Occipital lobe (tissue), 2 donors: ENCODE results near the gene WASHC4. TPM values are rescaled to one million over a fixed set of nuclear protein-coding genes. Genes with fewer than 3 reads are reported as not detected.

ENCODE experiments used
- DNase-seq: peaks from one replicate; lab custom pipeline; 2025; lab: John Stamatoyannopoulos, UW
- total RNA-seq: library from RNA; depleted of rRNA; stranded (reverse); fragments of >200 nt; gene quantifications from one replicate; pipeline ENCODE4 v1.2.3, GENCODE V29; 2014

The WASHC4 gene, protein sequence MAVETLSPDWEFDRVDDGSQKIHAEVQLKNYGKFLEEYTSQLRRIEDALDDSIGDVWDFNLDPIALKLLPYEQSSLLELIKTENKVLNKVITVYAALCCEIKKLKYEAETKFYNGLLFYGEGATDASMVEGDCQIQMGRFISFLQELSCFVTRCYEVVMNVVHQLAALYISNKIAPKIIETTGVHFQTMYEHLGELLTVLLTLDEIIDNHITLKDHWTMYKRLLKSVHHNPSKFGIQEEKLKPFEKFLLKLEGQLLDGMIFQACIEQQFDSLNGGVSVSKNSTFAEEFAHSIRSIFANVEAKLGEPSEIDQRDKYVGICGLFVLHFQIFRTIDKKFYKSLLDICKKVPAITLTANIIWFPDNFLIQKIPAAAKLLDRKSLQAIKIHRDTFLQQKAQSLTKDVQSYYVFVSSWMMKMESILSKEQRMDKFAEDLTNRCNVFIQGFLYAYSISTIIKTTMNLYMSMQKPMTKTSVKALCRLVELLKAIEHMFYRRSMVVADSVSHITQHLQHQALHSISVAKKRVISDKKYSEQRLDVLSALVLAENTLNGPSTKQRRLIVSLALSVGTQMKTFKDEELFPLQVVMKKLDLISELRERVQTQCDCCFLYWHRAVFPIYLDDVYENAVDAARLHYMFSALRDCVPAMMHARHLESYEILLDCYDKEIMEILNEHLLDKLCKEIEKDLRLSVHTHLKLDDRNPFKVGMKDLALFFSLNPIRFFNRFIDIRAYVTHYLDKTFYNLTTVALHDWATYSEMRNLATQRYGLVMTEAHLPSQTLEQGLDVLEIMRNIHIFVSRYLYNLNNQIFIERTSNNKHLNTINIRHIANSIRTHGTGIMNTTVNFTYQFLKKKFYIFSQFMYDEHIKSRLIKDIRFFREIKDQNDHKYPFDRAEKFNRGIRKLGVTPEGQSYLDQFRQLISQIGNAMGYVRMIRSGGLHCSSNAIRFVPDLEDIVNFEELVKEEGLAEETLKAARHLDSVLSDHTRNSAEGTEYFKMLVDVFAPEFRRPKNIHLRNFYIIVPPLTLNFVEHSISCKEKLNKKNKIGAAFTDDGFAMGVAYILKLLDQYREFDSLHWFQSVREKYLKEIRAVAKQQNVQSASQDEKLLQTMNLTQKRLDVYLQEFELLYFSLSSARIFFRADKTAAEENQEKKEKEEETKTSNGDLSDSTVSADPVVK
- total RNA-seq = 103 TPM

DNA sequence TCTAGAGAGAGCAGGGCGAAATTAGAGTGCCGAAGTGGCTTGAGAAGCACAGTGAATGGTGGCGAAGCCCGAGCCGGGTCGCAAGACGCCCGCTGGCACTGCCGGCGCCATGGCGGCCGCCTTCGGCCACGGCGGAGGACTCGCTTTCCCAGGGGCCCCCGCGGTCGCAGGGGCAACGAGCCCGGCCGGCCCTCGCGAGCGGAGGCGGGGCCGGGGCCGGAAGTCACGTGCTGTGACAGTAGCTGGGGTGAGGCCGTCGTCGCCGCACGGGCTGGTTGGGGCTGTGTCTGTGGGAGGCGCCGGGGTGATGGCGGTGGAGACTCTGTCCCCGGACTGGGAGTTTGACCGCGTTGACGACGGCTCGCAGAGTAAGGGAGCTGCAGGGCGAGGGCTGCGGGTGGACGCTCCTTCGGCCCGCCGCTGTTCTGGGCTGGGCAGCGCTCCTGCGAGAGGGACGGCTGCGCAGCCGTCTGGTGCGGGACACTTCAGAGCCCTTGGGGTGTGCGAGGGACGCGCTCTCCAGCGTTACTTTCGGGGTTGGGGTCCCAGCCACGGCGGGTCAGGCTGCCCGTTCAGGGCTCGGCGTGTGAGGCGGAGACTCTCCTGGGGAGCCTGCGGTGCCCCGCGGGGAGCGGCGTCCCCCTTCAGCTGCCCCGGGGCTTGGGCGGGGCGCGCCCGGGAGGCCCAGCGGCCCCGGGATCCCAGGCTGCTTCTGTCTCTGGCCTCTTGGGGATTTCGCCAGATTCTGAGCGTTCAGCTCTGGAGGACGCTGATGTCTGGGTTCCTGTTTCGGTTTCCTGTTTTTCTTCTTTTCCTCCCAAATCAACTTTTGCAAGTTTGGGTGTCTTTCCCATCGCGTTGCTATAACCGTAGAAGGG lies at the start of gene WASHC4:
WASHC4 (plus strand) TSS at position 238 of the 878 bp plus-strand sequence; CDS start at position 308, 70 bp downstream.
- peak; percentile 89 for DNase-seq

GRCh38 chr12:105060715-105061378 lies 46.7 kb upstream of the WASHC4 start:
- DNase-seq = no peak

GRCh38 chr12:105064564-105065178 lies 42.9 kb upstream of the WASHC4 start:
- no peak for DNase-seq

GRCh38 chr12:105067511-105068031 lies 40.0 kb upstream of the WASHC4 start:
- peak; percentile 10 for DNase-seq

- DNase-seq = no peak
Measured at GRCh38 chr12:105069936-105070702, 37.4 kb upstream of the WASHC4 start.

DNA sequence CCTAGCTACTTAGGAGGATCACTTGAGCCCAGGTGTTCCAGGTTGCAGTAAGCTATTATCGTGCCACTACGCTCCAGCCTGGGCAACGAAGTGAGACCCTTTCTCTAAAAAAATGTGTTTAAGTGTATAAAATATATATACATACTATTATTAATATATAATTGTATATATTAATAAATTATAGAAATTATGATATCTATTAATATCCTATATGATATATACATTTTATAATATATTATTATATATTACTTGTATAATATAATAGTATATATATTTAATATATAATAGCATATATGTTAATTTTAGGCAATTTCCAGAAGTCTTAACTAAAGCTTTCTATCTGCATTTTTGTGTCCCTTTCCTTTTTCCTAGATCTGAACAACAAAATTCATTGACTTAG lies 35.5 kb upstream of the WASHC4 start:
- no peak for DNase-seq

DNA sequence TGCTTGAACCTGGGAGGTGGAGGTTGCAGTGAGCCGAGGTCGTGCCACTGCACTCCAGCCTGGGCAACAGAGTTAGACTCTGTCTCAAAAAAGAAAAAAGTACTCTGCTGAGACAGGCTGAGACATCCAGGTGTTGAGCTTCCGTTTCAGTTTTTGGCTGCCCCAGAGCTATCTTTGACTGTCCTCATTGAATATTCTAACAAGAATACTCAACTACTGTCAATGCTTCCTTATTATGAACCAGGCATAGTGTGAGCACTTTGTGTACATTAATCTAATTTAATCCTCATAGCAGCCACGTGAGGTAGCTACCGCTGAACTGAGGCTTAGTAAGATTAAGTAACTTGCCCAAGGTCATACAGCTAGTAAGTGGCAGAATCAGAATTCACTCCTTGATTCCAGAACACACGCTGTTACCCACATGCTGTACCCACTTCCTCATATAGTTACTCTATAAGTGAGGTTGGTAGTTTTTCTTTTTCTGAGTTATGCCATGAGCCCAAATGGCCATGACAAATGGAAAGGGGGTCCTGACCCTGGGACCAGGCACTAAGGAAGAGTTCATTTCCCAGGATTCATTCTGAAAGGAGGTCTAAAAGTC lies 34.5 kb upstream of the WASHC4 start:
- no peak for DNase-seq

- DNase-seq = no peak
Measured at GRCh38 chr12:105076098-105076497, 31.4 kb upstream of the WASHC4 start.

DNA sequence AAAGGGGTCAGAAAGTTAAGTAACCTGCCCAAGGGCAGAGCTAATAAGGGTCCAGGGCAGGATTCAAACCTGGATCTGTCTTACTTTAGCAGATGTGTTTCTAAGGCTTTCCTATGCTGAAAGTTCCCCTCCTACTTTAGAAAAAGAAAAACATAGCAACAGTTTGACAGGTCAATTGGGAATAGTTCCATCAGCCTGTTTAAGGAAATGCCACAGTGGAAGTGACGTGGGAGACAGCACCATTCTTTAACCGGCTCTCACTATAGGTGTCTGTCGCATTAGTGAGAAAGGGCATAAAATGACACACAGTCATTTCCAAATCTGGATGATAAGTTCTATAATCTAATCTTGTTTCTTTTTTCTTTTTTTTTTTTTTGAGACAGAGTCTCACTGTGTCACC lies 30.6 kb upstream of the WASHC4 start:
- no peak for DNase-seq

DNA sequence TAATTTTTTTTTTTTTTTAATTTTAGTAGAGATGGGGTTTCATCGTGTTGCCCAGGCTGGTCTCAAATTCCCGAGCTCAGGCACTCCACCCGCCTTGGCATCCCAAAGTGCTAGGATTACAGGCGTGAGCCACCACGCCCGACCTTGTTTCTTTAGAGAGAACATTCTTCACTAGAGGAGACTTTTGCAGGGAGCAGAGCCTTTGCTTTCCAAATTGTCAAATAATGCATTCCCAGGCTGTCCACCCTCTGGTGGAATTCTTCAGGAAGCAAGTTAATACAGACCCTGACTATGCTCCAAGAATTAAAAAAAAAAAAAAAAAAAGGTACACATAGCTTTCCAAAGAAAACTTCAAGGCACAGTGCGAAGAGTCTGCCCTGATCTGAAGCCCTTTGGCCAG lies 30.1 kb upstream of the WASHC4 start:
- no peak for DNase-seq

- DNase-seq = no peak
Measured at GRCh38 chr12:105078712-105079570, 28.6 kb upstream of the WASHC4 start.

GRCh38 chr12:105083031-105083430 lies 24.5 kb upstream of the WASHC4 start:
- peak; percentile 7 for DNase-seq

GRCh38 chr12:105083551-105084105 lies 23.9 kb upstream of the WASHC4 start:
- DNase-seq = peak; percentile 50

- DNase-seq = peak; percentile 51
Measured at GRCh38 chr12:105084251-105085250, 23.0 kb upstream of the WASHC4 start, which contains the start of gene ALDH1L2. ALDH1L2 (minus strand) TSS chr12:105084458; CDS start chr12:105084436, 22 bp downstream.

GRCh38 chr12:105085501-105085900 lies 22.0 kb upstream of the WASHC4 start:
- DNase-seq = no peak

GRCh38 chr12:105089817-105090216 lies 17.7 kb upstream of the WASHC4 start:
- no peak for DNase-seq
